HepG2 (cell line): ENCODE data around the gene UBL4B. TPM values are rescaled to one million over a fixed set of nuclear protein-coding genes. Genes with fewer than 3 reads are reported as not detected.

Source experiments
- FOXK2 ChIP-seq: fragments of 450-650 bp; IDR thresholded peaks from 2 replicates; pipeline ENCODE4 v1.6.1; 2016
- HNF4A ChIP-seq: sonication (generic); formaldehyde crosslinking; IDR thresholded peaks from 2 replicates; pipeline ENCODE4 v1.4.0; 2020; ENCODE audit warnings: missing genetic modification reagents
- HOXA5 ChIP-seq: sonication (generic); formaldehyde crosslinking; IDR thresholded peaks from 2 replicates; pipeline ENCODE4 v1.4.0; 2020; ENCODE audit warnings: missing genetic modification reagents
- KDM5B ChIP-seq: sonication (generic); formaldehyde crosslinking; IDR thresholded peaks from 2 replicates; pipeline ENCODE4 v1.4.0; 2020; ENCODE audit warnings: missing genetic modification reagents, mild to moderate bottlenecking, borderline replicate concordance
- KMT2A ChIP-seq: sonication (generic); formaldehyde crosslinking; IDR thresholded peaks from 2 replicates; pipeline ENCODE4 v1.4.0; 2020; ENCODE audit warnings: missing genetic modification reagents
- KMT2B ChIP-seq: IDR thresholded peaks from 2 replicates; pipeline ENCODE4 v1.6.1; 2016; ENCODE audit warnings: missing genetic modification reagents, missing compliant biosample characterization
- MIER3 ChIP-seq: IDR thresholded peaks from 2 replicates; pipeline ENCODE4 v1.6.1; 2016; ENCODE audit warnings: missing compliant biosample characterization, borderline replicate concordance
- TAF15 ChIP-seq: fragments of 200-400 bp; formaldehyde crosslinking; IDR thresholded peaks from one replicate; pipeline ENCODE4 v1.6.1; 2018; ENCODE audit warnings: mild to moderate bottlenecking, low read depth, low read length; ENCODE audit not compliant: poor library complexity, severe bottlenecking
- ZNF431 ChIP-seq: sonication (generic); formaldehyde crosslinking; IDR thresholded peaks from 2 replicates; pipeline ENCODE4 v1.9.0; 2022; ENCODE audit warnings: missing genetic modification reagents, low read depth, mild to moderate bottlenecking, borderline replicate concordance
- ZNF510 ChIP-seq: sonication (generic); formaldehyde crosslinking; IDR thresholded peaks from 2 replicates; pipeline ENCODE4 v1.4.0; 2020; ENCODE audit warnings: low read depth, mild to moderate bottlenecking, missing genetic modification reagents
- ZNF547 ChIP-seq: sonication (generic); formaldehyde crosslinking; IDR thresholded peaks from 2 replicates; pipeline ENCODE4 v1.5.1; 2020; ENCODE audit warnings: mild to moderate bottlenecking, missing genetic modification reagents
- ZNF841 ChIP-seq: sonication (generic); formaldehyde crosslinking; IDR thresholded peaks from 2 replicates; pipeline ENCODE4 v1.8.1; 2023; ENCODE audit warnings: missing genetic modification reagents, borderline replicate concordance
- ZSCAN9 ChIP-seq: IDR thresholded peaks from 2 replicates; pipeline ENCODE4 v1.6.1; 2016; ENCODE audit warnings: borderline replicate concordance
- polyA plus RNA-seq, 8 experiments: library from polyadenylated mRNA; depleted of rRNA in 3 of 8; stranded (reverse) in 7 of 8; unstranded in 1 of 8; fragments of >200 nt; fragmentation: Illumina TruSeq in 4 of 8; extraction: Trizol in 4 of 8; gene quantifications; 2 replicates each; pipeline versions ENCODE4 v1.2.1 to v1.2.3, GENCODE V29; 2011 to 2016; ENCODE audit warnings: low read depth in 4 of 8, missing spikeins in 1 of 8, mixed read lengths in 1 of 8; ENCODE audit not compliant: insufficient read depth in 1 of 8
- total RNA-seq, 5 experiments: library from RNA; depleted of rRNA; stranded (reverse); fragments of >200 nt; fragmentation: Illumina TruSeq; extraction: Trizol; gene quantifications; 2 replicates each; pipeline ENCODE4 v1.2.3, GENCODE V29; 2016; ENCODE audit warnings: low read depth in 1 of 5
- TF ChIP-seq, protein P1 (sequence below): sonication (generic); formaldehyde crosslinking; IDR thresholded peaks from 2 replicates; pipeline ENCODE4 v1.4.0; 2020; ENCODE audit warnings: missing genetic modification reagents
- TF ChIP-seq, protein P2 (sequence below): sonication (generic); formaldehyde crosslinking; IDR thresholded peaks from 2 replicates; pipeline ENCODE4 v1.4.0; 2020; ENCODE audit warnings: missing genetic modification reagents
- TF ChIP-seq, protein P3 (sequence below): sonication (generic); formaldehyde crosslinking; IDR thresholded peaks from 2 replicates; pipeline ENCODE4 v1.4.0; 2020; ENCODE audit warnings: missing genetic modification reagents, low read depth, mild to moderate bottlenecking, borderline replicate concordance
- TF ChIP-seq, protein P4 (sequence below): sonication (generic); formaldehyde crosslinking; IDR thresholded peaks from 2 replicates; pipeline ENCODE4 v1.4.0; 2020; ENCODE audit warnings: missing genetic modification reagents

Gene UBL4B
- total and polyA plus RNA-seq, 2 of the 13 experiments (the other 11 are each of a cell fraction or from before 2014, with no cell fraction given), result not detected

DNA sequence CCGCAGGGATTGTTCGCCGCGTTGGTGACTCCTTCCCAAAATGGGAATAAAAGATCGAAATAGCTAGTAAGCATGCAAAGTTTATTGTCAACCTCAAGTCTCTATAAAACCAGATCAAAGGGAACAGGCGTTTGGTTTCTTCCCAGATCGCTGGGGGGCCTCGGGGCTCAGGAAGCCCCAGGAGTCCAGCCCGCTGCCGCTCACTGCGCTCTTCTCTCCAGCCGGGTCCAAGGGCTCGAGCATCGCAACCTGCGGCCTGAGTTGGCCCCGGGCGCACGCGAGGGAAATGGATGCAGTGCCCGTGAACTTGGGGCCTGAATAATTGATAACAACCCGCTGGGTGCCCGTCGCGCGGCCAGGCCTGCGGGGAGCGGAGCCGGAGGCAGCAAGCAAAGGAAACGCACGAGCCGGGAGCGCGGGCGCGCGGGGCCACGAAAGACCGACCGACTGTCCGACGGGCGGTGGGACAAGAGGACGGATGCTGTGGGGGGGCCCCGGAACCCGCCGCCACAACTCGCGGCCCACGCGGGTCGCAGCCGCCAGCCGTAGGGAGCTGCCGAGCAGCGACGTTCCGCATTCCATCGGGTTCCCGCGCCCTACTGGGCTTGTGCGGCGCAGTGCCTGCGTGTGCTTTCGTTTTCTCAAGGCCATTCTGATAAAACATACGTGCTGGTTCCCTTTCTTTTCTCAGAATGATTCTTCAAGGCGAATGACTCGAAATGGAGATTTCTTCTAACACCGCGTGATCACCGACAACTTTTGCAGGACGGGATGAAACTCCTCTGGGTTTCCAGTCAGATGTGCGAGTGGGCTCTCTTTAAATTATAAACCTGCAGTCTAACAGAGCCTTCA lies 27.8 kb upstream of the UBL4B start (continued):
- TF ChIP-seq, protein P1, sequence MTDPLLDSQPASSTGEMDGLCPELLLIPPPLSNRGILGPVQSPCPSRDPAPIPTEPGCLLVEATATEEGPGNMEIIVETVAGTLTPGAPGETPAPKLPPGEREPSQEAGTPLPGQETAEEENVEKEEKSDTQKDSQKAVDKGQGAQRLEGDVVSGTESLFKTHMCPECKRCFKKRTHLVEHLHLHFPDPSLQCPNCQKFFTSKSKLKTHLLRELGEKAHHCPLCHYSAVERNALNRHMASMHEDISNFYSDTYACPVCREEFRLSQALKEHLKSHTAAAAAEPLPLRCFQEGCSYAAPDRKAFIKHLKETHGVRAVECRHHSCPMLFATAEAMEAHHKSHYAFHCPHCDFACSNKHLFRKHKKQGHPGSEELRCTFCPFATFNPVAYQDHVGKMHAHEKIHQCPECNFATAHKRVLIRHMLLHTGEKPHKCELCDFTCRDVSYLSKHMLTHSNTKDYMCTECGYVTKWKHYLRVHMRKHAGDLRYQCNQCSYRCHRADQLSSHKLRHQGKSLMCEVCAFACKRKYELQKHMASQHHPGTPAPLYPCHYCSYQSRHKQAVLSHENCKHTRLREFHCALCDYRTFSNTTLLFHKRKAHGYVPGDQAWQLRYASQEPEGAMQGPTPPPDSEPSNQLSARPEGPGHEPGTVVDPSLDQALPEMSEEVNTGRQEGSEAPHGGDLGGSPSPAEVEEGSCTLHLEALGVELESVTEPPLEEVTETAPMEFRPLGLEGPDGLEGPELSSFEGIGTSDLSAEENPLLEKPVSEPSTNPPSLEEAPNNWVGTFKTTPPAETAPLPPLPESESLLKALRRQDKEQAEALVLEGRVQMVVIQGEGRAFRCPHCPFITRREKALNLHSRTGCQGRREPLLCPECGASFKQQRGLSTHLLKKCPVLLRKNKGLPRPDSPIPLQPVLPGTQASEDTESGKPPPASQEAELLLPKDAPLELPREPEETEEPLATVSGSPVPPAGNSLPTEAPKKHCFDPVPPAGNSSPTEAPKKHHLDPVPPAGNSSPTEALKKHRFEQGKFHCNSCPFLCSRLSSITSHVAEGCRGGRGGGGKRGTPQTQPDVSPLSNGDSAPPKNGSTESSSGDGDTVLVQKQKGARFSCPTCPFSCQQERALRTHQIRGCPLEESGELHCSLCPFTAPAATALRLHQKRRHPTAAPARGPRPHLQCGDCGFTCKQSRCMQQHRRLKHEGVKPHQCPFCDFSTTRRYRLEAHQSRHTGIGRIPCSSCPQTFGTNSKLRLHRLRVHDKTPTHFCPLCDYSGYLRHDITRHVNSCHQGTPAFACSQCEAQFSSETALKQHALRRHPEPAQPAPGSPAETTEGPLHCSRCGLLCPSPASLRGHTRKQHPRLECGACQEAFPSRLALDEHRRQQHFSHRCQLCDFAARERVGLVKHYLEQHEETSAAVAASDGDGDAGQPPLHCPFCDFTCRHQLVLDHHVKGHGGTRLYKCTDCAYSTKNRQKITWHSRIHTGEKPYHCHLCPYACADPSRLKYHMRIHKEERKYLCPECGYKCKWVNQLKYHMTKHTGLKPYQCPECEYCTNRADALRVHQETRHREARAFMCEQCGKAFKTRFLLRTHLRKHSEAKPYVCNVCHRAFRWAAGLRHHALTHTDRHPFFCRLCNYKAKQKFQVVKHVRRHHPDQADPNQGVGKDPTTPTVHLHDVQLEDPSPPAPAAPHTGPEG (CRISPR knock-in tag), result no peak
- TF ChIP-seq FOXK2, result no peak
- 0 out of 2 replicates have a peak, but pooled peaks have one; percentile 23 for TF ChIP-seq KMT2A (CRISPR knock-in tag)
- no peak for TF ChIP-seq ZNF841
- TF ChIP-seq MIER3, result no peak
- 0 out of 2 replicates have a peak, but pooled peaks have one; percentile 42 for TF ChIP-seq ZNF547 (CRISPR knock-in tag)
- no peak for TF ChIP-seq HOXA5 (CRISPR knock-in tag)
- TF ChIP-seq, protein P2, sequence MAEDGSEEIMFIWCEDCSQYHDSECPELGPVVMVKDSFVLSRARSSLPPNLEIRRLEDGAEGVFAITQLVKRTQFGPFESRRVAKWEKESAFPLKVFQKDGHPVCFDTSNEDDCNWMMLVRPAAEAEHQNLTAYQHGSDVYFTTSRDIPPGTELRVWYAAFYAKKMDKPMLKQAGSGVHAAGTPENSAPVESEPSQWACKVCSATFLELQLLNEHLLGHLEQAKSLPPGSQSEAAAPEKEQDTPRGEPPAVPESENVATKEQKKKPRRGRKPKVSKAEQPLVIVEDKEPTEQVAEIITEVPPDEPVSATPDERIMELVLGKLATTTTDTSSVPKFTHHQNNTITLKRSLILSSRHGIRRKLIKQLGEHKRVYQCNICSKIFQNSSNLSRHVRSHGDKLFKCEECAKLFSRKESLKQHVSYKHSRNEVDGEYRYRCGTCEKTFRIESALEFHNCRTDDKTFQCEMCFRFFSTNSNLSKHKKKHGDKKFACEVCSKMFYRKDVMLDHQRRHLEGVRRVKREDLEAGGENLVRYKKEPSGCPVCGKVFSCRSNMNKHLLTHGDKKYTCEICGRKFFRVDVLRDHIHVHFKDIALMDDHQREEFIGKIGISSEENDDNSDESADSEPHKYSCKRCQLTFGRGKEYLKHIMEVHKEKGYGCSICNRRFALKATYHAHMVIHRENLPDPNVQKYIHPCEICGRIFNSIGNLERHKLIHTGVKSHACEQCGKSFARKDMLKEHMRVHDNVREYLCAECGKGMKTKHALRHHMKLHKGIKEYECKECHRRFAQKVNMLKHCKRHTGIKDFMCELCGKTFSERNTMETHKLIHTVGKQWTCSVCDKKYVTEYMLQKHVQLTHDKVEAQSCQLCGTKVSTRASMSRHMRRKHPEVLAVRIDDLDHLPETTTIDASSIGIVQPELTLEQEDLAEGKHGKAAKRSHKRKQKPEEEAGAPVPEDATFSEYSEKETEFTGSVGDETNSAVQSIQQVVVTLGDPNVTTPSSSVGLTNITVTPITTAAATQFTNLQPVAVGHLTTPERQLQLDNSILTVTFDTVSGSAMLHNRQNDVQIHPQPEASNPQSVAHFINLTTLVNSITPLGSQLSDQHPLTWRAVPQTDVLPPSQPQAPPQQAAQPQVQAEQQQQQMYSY (CRISPR knock-in tag), result no peak
- no peak for TF ChIP-seq TAF15
- no peak for TF ChIP-seq ZNF431 (CRISPR knock-in tag)
- TF ChIP-seq KDM5B, result no peak
- no peak for TF ChIP-seq ZSCAN9 (CRISPR knock-in tag)
- no peak for TF ChIP-seq ZNF510 (CRISPR knock-in tag)
- TF ChIP-seq KMT2B, result no peak
- TF ChIP-seq, protein P3, sequence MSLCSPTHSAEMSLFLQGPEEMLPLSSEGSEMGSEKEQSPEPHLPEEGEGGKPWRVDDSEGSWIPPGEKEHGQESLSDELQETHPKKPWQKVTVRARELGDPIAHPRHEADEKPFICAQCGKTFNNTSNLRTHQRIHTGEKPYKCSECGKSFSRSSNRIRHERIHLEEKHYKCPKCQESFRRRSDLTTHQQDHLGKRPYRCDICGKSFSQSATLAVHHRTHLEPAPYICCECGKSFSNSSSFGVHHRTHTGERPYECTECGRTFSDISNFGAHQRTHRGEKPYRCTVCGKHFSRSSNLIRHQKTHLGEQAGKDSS (CRISPR knock-in tag), result no peak
- TF ChIP-seq, protein P4, sequence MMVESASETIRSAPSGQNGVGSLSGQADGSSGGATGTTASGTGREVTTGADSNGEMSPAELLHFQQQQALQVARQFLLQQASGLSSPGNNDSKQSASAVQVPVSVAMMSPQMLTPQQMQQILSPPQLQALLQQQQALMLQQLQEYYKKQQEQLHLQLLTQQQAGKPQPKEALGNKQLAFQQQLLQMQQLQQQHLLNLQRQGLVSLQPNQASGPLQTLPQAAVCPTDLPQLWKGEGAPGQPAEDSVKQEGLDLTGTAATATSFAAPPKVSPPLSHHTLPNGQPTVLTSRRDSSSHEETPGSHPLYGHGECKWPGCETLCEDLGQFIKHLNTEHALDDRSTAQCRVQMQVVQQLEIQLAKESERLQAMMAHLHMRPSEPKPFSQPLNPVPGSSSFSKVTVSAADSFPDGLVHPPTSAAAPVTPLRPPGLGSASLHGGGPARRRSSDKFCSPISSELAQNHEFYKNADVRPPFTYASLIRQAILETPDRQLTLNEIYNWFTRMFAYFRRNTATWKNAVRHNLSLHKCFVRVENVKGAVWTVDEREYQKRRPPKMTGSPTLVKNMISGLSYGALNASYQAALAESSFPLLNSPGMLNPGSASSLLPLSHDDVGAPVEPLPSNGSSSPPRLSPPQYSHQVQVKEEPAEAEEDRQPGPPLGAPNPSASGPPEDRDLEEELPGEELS (CRISPR knock-in tag), result no peak
- TF ChIP-seq HNF4A, result no peak
